Fibroblast of lung (primary cell): ENCODE results near the gene MATK.

Experiments
- CTCF ChIP-seq, 2 donors: IDR thresholded peaks in 1 of 2; conservative IDR thresholded peaks in 1 of 2; 1 replicate in 1 of 2; 2 replicates in 1 of 2; pipeline ENCODE4 v1.5.1; 2011 to 2012; ENCODE audit warnings: low read length in 2 of 2, control low read depth in 1 of 2, inconsistent platforms in 1 of 2, low read depth in 1 of 2, mild to moderate bottlenecking in 1 of 2
- EZH2 ChIP-seq: IDR thresholded peaks from 2 replicates; pipeline ENCODE4 v1.5.1; 2012; ENCODE audit warnings: low read length, control low read depth, mild to moderate bottlenecking; ENCODE audit errors: missing control alignments

- no peak for TF ChIP-seq CTCF (conservative IDR thresholded peaks at IDR 0.05 in 1 of 2, IDR thresholded peaks at IDR 0.05 in 1 of 2; ENCODE audit: low read depth in 1 of 2, low read length in 2 of 2)
- no peak for TF ChIP-seq EZH2
These were observed 40.7 kb downstream of the MATK start for GRCh38 chr19:3745363-3746045.
